ENCODE results near the gene TMEM256. TPM values are rescaled to one million over a fixed set of nuclear protein-coding genes. Genes with fewer than 3 reads are reported as not detected.
A peak's percentile ranks its signal among the peaks of the same experiment; 100 is the strongest.

Gene TMEM256
- total RNA-seq, 1 donor from 2014 or later: 118 TPM

- TF ChIP-seq POLR2A (IDR thresholded peaks at IDR 0.05) (no peak), POLR2AphosphoS5 (IDR thresholded peaks at IDR 0.05; ENCODE audit: insufficient read depth in 1 of 2, low read depth in 1 of 2) (no peak), CTCF (IDR thresholded peaks at IDR 0.05) (no peak)
Observed at GRCh38 chr17:7405350-7406234, 1.7 kb upstream of the TMEM256 start.

GRCh38 chr17:7404737-7405349 lies 946 bp upstream of the TMEM256 start:
- Histone ChIP-seq H3K9me3 (no peaks in the 10 kb centered on the region), H3K27me3 (no peaks in the 10 kb centered on the region), H3K36me3 (peaks cover 0 to 11% of the 10 kb centered on the region in 2 donors), H3K27ac (peak overlapping the region; percentile 98), H3K4me3 (peak overlapping the region; percentile 87 to 98), H3K4me1 (peaks cover 34% of the 10 kb centered on the region)
- intact Hi-C loops (cut with DNase I): loop anchor here (5.0 kb wide), 1 partner anchor 53 kb away; the partner anchor contains the start of gene KCTD11
- TF ChIP-seq POLR2A (IDR thresholded peaks at IDR 0.05) (peak in 1 of 2 donors; percentile 56), POLR2AphosphoS5 (IDR thresholded peaks at IDR 0.05; ENCODE audit: insufficient read depth in 1 of 2, low read depth in 1 of 2) (peak in 1 of 2 donors; percentile 70), CTCF (IDR thresholded peaks at IDR 0.05) (no peak)
- DNase-seq (ENCODE audit: extremely low spot score in 2 of 2): no peak

More at GRCh38 chr17:7405350-7406234, 1.7 kb upstream of the TMEM256 start:
- Histone ChIP-seq H3K36me3 (peaks cover 0 to 16% of the 10 kb centered on the region in 2 donors), H3K4me3 (peak overlapping the region; percentile 87 to 98), H3K27ac (peak overlapping the region; percentile 98), H3K4me1 (peaks cover 34% of the 10 kb centered on the region), H3K9me3 (no peaks in the 10 kb centered on the region), H3K27me3 (no peaks in the 10 kb centered on the region)
- DNase-seq (ENCODE audit: extremely low spot score in 2 of 2): no peak
- intact Hi-C loops (cut with DNase I): loop anchor here (5.0 kb wide), 1 partner anchor 53 kb away; the partner anchor contains the start of gene KCTD11

GRCh38 chr17:7403727-7403976 lies 245 bp downstream of the TMEM256 start:
- H3K36me3 ChIP-seq: peaks cover 0 to 2% of the 10 kb centered on the region in 2 donors
- peaks cover 34% of the 10 kb centered on the region for H3K4me1 ChIP-seq
- H3K9me3 ChIP-seq: no peaks in the 10 kb centered on the region
- H3K27ac ChIP-seq: peak overlapping the region; percentile 98
- intact Hi-C loops (cut with DNase I): no loop called here
- peak overlapping the region; percentile 87 to 98 for H3K4me3 ChIP-seq
- no peaks in the 10 kb centered on the region for H3K27me3 ChIP-seq
- DNase-seq (ENCODE audit: extremely low spot score in 2 of 2): no peak
- TF ChIP-seq CTCF (IDR thresholded peaks at IDR 0.05) (no peak), POLR2AphosphoS5 (IDR thresholded peaks at IDR 0.05; ENCODE audit: insufficient read depth in 1 of 2, low read depth in 1 of 2) (no peak), POLR2A (IDR thresholded peaks at IDR 0.05) (no peak)

DNA sequence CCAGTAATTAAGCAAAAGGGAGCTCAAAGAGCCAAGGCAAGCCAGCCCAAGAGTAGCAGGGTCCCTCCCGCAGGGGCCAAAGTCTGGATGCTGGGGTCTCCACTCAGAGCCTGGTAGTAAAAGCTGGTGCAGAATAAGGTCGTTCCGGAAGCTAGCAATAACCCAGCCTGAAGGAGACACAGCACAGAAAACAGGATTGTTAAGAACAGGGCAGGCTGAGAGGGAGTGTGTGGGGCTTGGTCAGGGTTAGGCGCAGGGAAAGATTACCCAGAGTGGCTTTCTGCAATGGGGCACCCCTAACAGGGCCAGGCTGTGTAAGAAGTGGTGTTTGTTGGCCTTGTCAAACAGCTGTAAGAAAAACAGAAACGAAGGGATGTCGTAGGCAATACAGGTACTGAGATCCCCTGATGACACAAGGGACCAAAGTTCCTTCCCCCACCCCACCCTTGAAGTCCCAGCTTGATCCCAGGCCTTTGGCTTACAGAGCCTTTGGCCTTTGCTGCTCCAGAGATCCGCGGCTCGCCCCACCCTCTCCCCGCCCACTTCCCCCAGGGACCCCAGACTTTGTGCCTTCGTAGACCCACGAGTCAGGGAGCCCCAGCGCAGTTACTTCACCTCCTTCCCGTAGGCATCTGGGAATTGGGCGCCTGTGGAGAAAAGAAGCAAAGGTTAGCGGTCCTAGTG lies 712 bp downstream of the TMEM256 start:
- H3K4me3 ChIP-seq: peak overlapping the region; percentile 87 to 98
- H3K9me3 ChIP-seq: no peaks in the 10 kb centered on the region
- TF ChIP-seq POLR2A (IDR thresholded peaks at IDR 0.05): no peak
- no peak for TF ChIP-seq POLR2AphosphoS5 (IDR thresholded peaks at IDR 0.05; ENCODE audit: insufficient read depth in 1 of 2, low read depth in 1 of 2)
- no peak for TF ChIP-seq CTCF (IDR thresholded peaks at IDR 0.05)
- intact Hi-C loops (cut with DNase I): no loop called here
- H3K36me3 ChIP-seq: no peaks in the 10 kb centered on the region
- DNase-seq (ENCODE audit: extremely low spot score in 2 of 2): peak in 1 of 2 donors; percentile 93
- peaks cover 34% of the 10 kb centered on the region for H3K4me1 ChIP-seq
- no peaks in the 10 kb centered on the region for H3K27me3 ChIP-seq
- peak overlapping the region; percentile 98 for H3K27ac ChIP-seq
